OCI-LY1 (cell line): ENCODE data around the gene TTYH3.

Source experiments
- EZH2 ChIP-seq: fragments of 200-600 bp; sonication (generic), shearing (Covaris generic); IDR thresholded peaks from 2 replicates; pipeline ENCODE4 v1.8.0; 2017; ENCODE audit warnings: borderline replicate concordance, mixed run types, mild to moderate bottlenecking, antibody characterized with exemption, low read length, moderate library complexity, mixed read lengths
- TF ChIP-seq, protein P1 (sequence below): fragments of 200-600 bp; sonication (generic), shearing (Covaris generic); IDR thresholded peaks from 2 replicates; pipeline ENCODE4 v1.5.1; 2017; ENCODE audit warnings: mild to moderate bottlenecking, antibody characterized with exemption, low read length, moderate library complexity, mixed read lengths

DNA sequence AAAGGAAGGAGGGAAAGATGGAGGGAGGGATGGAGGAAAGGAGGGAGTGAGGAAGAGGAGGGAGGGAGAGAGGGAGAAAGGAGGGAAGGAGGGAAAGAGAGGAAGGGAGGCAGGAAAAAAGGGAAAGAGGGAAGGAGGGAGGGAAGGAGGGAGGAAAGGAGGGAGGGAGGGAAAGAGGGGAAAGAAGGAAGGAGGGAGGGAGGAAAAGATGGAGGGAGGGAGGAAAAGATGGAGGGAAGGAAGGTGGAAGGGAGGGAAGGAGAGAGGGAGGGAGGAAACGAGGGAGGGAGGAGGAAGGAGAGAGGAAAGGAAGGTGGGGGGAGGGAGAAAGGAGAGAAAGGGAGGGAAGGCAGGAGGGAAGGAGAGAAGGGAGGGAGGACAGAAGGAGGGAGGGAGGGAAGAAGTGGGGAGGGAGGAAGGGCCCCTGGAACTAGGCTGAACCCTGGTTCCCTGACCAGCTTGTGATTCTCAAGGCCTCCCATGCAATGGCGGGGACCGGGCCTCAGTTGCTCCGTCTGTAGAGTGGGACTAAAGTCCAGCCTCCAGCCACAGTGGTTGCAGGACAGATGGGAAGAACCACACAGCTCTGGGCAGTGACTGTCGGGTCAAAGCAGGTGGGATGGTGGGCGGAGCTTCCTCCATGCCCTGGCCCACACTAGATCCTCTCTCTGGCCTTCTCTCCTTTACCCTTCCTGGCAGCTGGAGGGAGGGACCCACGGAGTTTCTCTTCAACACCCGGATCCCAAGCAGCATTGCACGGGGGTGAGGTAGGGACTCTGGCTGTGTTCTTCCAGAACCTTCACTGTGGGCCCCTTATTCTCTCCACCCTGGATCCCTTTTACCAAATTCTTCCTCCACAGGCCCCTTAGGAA is 4.3 kb upstream of the TTYH3 start:
- TF ChIP-seq, protein P1, sequence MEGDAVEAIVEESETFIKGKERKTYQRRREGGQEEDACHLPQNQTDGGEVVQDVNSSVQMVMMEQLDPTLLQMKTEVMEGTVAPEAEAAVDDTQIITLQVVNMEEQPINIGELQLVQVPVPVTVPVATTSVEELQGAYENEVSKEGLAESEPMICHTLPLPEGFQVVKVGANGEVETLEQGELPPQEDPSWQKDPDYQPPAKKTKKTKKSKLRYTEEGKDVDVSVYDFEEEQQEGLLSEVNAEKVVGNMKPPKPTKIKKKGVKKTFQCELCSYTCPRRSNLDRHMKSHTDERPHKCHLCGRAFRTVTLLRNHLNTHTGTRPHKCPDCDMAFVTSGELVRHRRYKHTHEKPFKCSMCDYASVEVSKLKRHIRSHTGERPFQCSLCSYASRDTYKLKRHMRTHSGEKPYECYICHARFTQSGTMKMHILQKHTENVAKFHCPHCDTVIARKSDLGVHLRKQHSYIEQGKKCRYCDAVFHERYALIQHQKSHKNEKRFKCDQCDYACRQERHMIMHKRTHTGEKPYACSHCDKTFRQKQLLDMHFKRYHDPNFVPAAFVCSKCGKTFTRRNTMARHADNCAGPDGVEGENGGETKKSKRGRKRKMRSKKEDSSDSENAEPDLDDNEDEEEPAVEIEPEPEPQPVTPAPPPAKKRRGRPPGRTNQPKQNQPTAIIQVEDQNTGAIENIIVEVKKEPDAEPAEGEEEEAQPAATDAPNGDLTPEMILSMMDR = no peak
- no peak for TF ChIP-seq EZH2
